Activated T-cell treated with anti-CD3 and anti-CD28 coated beads, Interleukin-2, amount 50 U/mL, for 1 hour (primary cell): ENCODE measurements around the gene PIP5K1A.
"Not testable (repeated sequence)": the region's sequence is repeated elsewhere in the genome, so short reads cannot be mapped to it uniquely, and the experiment has no call there.

ENCODE experiments used
- DNase-seq: peaks from one replicate; pipeline ENCODE4 v3.0.0-alpha.2; 2020

The PIP5K1A gene

DNA sequence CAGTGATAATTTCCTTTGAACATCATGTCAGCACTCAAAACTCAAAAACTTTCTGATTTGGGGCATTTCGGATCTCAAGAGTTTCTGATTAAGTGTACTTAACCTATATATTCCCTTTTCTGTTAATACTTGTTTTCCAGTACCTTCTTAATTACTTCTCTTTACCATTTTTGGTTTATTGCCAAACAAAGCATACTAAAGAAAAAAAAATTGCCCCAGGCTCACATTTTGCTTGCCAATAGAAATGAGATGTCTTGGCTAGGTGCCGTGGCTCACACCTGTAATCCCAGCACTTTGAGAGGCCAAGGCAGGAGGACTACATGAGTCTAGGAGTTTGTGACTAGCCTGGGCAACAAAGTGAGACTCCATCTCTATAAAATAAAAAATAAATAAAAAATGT is 61.0 kb downstream of the PIP5K1A start:
- DNase-seq: no peak

DNA sequence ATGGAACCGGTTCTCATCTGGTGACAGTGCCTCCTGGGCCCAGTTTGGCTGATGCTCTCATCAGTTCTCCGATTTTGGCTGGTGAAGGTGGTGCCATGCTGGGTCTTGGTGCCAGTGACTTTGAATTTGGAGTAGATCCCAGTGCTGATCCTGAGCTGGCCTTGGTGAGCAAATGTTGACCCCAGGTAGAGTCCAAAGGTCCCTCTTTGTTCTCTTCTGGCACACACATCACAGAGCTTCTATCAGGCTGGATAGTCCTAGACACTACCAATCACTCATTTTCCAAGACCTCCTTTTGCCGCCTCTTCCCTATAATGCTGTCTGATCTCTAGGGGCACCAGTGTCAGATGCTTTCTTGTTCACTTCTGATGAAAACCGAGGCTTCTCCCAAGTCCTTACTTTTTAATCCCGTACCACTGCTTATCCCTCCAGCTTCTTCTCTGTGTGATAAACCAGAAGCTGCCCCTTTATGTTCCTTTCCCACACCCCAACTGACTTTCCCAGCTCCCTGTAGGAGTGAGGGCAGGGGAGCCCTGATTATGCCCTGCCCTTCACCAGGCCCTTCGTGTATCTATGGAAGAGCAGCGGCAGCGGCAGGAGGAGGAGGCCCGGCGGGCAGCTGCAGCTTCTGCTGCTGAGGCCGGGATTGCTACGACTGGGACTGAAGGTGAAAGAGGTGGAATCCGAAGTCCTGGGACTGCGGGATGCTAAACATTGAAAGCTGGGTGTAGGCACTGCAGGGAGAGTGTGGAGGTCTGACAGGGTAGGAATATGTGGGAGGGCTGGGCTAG is 67.3 kb downstream of the PIP5K1A start:
- DNase-seq: no peak

DNA sequence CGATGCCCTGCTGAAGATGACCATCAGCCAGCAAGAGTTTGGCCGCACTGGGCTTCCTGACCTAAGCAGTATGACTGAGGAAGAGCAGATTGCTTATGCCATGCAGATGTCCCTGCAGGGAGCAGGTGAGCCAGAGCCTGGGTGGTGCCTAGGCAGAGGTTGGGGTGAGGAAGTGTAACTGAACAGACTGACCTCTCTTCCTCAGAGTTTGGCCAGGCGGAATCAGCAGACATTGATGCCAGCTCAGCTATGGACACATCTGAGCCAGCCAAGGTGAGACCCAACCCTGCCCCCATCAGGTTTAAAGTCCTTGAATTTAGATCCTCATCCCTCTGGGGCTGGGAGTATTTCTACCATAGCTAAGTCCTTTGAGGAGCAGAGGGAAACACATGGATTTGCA is 68.0 kb downstream of the PIP5K1A start:
- DNase-seq: no peak

DNA sequence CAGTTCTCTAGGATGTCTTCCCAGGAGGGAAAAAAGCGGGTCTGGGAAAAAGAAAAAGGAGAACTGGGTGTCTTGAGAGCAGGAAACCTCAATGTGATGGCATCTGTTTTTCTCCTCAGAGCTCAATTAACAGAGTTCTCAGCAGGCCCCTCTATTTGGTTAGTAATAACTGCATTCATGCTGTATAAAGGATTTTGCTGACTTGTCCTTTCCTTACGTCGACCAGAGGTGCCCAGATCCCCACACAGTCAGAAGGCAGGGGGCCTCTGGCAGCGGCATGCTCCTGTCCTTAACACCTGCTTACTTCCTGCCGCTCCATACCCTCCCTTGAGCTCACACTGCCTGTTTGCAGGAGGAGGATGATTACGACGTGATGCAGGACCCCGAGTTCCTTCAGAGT is 68.5 kb downstream of the PIP5K1A start:
- DNase-seq: no peak

DNA sequence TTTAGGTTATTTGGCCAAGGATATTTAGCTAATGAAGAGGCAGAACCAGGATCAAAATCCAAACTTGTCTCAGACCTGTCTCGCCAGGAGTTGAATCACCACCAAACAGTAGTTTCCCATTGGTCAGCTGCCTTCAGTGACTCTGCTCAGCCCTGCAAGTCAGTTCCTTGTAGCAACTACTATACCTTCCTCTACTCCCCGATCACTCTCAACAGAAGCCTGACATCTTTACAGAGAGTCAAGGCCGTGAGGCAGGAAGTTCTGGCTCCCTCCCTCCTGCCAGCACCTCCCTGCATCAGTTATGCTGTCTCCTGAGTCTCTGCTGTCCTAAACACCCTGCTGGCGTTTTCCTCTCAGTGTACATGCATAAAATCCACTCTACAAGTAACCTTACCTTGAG is 69.4 kb downstream of the PIP5K1A start:
- DNase-seq: no peak

DNA sequence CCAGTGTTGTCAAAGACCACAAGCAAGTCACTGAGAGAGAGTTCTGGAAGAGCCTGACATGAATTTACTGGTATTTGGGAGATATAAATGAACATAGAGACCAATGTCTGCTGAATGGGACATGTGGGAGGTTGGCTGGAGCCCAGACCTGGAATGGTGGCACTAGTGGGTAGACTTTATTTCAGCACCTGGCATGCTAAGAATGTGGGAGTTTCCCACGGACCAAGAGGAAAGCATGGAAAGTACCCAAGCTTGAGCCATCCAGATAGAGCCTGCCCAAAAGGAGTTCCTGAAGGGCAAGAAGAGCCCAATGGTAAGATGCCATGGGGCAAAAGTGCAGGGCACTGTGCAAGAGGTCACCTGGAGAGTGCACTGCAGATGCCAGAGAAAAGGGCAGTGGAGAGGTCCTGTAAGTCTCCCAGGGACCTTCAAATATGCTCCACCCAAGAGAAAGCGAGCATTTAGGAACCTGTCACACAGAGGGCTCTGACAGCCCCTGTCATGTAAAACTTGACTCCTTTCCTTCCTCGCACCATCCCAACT is 75.6 kb downstream of the PIP5K1A start:
- no peak for DNase-seq

DNA sequence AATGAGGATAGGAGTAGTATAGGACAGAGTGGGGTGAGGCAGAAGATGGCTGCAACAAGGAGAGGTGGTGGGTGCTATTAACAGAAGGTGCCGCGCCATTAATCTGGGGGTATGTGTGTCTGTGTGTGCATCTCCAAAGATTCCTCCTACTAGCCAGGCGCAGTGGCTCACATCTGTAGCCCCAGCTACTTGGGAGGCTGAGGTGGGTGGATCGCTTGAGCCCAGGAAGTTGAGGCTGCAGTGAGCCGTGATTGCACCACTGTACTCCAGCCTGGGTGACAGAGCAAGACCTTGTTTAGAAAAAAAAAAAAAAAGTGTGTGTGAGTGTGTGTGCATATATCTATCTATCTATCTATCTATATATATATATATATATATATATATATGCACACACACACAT is 77.0 kb downstream of the PIP5K1A start:
- DNase-seq: not testable (repeated sequence)

DNA sequence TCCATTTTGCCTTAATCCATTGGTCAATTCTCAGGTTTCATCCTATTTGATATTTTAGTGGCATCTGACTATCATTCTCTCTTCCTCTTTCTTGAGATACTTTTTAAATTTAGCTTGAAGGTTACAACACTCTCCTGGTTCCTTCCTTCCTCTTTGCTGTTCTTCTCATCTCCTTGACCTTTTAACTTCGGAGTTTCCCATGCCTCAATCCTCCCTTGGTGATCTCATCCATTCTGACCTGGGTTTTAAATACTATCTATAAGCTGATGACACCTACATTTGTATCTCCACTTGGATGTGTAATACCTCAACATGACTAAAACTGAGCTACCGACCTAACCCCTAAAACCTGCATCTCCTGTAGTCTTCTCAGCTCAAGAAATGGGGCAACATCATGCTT is 78.9 kb downstream of the PIP5K1A start:
- DNase-seq: no peak

DNA sequence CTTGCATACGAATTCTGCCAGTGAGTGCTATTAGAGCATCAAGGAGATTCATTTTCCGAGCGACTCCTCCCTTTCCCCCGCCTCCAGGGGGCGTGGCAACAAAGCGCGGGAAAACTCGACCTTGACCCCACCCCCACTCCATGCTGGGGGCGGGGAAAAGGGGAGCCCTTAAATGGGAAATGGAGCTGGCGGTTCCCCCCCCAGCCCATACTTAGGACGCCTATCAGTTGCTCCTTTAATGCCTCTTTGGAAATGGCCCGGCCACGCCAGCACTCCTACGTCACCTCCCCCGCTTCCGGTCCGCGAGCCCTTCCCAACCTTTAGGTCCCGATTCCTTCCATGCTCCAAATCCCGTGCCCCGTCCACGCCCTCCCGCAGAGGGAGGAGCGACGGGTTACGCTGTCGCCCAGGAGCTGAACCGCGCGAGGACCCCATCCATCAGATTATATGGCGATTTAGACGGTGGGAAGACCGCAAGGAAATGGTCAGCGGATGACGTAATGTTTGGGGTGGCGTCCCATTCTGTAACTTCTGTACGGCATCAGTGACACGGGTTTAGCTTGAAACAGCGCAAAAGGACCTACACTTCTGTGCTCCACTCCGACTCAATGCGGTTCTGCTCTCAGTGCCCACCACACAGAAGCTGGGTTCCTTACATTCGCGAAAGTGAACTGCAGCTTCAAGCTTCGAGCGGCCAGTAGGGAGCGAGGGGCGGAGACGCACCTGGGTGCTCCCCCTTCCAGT is 83.0 kb downstream of the PIP5K1A start:
- peak; percentile 99 for DNase-seq

DNA sequence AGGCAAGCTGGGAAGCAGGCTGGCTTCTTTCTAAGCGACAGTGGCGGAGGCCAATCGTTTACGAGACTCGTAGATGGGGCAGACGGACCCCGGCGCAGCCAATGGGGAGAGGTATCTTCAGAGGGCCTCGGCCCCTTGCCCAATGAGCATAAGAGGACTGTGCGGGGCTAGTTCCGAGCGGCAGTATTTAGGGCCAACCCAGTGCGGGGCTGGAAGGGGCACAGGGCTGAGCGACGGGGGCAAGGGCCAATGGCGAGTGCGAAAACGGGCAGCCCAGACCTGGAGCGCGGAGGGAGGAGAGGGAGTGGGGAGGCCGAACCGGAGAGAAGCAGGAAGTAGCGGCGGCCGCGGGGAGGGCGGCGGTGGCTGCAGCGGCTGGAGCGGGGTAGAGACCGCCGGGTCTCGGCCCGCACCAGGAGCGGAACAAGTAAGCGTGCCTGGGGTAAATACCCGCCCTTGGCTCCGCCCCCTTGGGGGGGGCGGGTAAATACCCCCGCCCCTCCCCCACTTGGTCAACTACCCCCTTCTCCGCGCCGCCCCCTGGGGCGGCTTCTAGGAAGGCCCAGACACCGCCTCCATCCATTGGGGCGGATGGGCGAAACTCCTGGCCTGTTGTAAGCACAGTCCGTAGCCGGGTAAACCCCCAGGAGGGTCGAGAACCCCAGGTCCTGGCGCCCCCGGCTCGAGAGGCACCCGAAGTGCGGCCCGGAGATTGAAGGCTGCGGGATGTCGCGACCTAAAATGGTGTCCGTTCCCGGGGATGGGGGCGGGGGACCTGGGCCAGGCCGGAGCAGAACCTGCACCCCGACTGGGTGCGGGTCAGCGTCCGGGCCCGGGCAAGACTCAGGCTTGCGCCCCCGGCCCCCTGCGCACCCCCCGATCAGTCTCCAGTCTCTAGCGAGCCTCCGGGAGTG is 83.9 kb downstream of the PIP5K1A start, which contains the start of gene ZNF687:
Gene ZNF687, plus strand, starts transcription at position 331 of the 914 bp plus-strand sequence. CDS start 3,993 bp downstream, outside the sequence.
- peak; percentile 96 for DNase-seq

DNA sequence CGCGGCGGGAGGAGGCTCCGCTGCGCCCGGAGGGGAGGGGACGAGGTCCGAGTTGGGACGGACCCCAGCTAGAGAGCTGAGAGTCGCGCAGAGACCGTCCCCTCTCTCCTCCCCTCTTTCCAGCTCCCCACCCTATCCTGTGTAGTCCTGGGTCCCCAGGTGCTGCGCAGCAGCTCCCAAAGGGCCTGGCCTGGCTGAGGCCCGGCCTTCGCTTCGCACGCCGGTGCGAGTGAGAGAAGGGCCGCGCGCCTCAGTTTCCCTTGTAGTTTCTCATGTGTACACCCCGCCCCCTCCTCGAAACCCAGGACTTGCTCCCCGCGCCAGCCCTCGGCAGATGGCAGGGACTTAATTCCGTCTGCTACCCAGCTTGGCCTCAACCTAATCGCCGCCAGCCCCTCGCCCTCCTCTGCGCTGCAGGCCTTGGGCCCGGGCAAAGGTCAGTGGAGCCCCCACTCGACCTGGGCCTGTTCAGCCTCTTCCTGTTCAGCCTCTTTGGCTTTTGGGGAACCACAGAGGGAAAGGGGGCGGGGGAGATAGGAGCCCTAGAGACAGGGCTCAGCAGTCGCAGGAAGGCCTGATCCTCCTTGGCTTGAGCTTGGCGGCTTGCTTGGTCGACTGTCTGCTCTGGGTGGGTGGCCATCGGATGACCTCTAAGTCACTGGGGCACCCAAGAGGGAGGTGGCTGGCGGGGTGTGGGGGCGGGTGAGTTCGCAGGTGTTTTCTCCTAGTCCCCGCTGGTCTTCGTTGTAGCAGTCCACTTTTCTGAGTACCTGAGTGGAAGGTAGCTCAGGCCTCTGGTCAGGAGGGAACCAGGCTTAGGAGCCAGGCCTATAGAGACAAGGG is 84.8 kb downstream of the PIP5K1A start:
- no peak for DNase-seq

DNA sequence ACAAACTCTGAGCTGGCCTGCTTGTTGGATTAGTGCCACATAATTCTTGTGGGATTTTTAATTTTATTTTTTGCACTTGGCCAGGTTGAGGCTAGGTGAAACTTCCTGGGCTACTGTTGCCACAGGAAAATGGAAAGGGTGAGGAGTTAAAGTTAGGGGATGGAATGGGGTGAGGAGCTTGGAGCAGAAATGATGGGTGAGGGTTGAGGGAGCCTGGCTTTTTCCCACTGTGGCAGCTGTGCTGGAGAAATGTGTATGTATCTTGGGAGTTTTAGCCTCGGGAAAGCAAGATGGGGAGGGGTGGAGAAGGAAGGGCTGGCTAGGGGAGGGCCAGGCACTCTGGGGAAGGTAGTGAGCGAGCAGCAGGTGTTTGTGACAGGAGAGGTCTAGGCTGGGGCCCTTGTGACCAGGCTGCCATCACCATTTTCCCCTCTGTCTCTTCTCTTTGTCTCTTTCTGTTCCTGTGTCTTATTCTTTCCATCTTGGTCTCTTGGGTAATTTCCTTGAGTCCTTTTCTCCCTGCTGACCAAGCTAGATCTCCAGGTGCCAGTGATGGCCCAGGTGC is 85.7 kb downstream of the PIP5K1A start:
- no peak for DNase-seq

DNA sequence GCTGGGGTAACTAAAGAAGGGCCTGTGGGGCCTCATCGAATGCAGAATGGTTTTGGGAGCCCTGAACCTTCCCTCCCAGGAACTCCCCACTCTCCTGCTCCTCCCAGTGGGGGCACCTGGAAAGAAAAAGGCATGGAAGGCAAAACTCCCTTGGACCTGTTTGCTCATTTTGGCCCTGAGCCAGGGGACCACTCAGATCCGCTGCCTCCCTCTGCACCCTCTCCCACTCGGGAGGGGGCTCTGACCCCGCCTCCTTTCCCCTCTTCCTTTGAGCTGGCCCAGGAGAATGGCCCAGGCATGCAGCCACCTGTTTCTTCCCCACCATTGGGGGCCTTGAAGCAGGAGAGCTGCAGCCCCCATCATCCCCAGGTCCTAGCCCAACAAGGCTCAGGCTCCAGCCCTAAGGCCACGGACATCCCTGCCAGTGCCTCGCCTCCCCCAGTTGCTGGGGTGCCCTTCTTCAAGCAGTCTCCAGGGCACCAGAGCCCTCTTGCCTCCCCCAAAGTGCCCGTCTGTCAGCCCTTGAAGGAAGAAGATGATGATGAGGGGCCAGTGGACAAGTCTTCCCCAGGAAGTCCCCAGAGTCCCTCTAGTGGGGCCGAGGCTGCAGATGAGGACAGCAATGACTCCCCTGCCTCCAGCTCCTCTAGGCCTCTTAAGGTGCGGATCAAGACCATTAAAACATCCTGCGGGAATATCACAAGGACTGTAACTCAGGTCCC is 88.4 kb downstream of the PIP5K1A start:
- no peak for DNase-seq

DNA sequence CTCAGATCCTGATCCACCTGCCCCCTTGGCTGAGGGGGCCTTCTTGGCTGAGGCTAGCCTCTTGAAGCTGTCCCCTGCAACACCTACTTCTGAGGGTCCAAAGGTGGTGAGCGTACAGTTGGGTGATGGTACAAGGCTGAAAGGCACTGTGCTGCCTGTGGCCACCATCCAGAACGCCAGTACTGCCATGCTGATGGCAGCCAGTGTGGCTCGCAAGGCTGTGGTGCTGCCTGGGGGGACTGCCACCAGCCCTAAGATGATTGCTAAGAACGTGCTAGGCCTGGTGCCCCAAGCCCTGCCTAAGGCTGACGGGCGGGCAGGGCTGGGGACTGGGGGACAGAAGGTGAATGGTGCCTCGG is 89.0 kb downstream of the PIP5K1A start:
- DNase-seq: no peak

DNA sequence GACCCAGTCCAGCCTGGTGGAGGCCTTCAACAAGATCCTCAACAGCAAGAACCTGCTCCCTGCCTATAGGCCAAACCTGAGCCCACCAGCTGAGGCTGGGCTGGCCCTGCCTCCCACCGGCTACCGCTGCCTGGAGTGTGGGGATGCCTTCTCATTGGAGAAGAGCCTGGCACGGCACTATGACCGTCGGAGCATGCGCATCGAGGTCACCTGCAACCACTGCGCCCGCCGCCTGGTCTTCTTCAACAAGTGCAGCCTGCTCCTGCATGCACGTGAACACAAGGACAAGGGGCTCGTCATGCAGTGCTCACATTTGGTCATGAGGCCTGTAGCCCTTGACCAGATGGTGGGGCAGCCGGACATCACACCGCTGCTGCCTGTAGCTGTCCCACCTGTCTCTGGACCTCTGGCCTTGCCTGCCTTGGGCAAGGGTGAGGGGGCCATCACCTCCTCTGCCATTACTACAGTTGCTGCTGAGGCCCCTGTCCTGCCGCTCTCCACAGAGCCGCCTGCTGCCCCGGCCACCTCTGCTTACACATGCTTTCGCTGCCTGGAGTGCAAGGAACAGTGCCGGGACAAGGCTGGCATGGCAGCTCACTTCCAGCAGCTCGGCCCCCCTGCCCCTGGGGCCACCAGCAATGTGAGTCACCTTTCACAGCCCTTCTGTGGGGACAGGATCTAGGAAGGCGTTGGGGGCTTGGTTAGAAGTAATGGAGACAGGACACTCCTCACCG is 89.6 kb downstream of the PIP5K1A start:
- no peak for DNase-seq

DNA sequence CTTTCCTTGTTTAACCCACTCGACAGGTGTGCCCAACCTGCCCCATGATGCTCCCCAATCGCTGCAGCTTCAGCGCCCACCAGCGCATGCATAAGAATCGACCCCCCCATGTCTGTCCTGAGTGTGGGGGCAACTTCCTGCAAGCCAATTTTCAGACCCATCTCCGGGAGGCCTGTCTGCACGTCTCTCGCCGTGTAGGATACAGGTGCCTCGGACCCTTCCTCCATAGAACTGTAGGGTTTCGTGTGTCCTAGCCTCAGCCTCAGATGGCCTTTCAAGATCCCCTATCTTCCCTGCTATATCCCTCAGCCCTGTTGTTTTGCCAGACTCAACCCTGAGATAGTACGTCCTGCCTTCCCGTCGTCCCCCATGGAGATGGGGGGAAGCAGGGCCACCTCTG is 90.2 kb downstream of the PIP5K1A start:
- DNase-seq: no peak

DNA sequence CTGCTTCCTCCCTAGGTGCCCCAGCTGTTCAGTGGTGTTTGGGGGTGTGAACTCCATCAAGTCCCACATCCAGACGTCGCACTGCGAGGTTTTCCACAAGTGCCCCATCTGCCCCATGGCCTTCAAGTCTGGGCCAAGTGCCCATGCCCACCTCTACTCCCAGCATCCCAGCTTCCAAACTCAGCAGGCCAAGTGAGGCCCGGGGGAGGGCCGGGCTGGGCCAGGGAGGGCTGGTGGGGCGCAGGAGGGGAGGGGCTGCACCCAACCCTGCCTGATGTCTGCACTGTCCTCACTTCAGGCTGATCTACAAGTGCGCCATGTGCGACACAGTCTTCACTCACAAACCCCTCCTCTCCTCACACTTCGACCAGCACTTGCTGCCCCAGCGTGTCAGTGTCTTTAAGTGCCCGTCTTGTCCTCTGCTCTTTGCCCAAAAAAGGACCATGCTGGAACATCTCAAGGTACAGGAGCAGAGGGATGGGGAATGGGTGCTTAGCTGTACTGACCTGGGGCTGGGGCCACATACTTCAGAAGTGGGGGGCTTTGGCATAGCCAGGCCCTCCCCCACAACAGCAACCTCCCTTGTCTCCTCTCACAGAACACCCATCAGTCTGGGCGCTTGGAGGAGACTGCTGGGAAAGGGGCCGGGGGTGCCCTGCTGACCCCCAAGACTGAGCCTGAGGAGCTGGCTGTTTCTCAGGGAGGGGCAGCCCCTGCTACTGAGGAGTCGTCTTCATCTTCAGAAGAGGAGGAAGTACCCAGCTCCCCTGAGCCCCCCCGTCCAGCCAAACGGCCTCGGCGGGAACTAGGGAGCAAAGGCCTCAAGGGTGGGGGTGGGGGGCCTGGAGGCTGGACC is 91.0 kb downstream of the PIP5K1A start:
- DNase-seq: no peak

DNA sequence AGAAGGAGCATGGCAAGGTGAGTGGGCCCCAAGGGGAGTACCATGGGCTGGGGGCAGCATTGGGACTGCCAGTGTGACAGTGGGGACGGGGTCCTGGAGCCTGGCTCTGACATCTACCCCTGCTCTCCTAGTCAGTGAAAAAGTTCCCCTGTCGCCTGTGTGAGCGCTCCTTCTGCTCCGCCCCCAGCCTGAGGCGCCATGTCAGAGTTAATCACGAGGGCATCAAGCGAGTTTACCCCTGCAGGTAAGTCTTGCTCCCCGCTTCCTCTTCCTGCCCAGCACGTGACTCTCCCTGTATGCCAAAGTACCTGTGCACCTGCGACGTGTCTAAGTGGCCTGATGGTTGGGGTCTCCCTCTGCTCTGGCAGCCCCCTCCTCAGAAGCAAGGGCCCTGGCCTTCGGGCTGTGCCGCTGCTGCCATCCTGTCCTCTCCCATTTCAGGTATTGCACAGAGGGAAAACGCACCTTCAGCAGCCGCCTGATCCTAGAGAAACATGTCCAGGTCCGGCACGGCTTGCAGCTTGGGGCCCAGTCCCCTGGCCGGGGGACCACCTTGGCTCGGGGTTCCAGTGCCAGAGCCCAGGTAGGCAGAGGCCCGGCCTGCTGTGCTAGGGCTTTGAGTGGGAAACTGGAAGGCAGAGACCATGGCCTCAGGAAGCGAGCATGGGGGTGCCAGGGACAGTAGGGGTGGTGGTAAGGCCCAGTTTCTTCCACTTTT is 91.8 kb downstream of the PIP5K1A start:
- DNase-seq: no peak
